Kidney glomerular epithelial cell (primary cell): ENCODE data around the gene BICDL1.

Experiments
- DNase-seq: peaks from one replicate; lab custom pipeline; 2025; lab: John Stamatoyannopoulos, UW

The BICDL1 gene

DNA sequence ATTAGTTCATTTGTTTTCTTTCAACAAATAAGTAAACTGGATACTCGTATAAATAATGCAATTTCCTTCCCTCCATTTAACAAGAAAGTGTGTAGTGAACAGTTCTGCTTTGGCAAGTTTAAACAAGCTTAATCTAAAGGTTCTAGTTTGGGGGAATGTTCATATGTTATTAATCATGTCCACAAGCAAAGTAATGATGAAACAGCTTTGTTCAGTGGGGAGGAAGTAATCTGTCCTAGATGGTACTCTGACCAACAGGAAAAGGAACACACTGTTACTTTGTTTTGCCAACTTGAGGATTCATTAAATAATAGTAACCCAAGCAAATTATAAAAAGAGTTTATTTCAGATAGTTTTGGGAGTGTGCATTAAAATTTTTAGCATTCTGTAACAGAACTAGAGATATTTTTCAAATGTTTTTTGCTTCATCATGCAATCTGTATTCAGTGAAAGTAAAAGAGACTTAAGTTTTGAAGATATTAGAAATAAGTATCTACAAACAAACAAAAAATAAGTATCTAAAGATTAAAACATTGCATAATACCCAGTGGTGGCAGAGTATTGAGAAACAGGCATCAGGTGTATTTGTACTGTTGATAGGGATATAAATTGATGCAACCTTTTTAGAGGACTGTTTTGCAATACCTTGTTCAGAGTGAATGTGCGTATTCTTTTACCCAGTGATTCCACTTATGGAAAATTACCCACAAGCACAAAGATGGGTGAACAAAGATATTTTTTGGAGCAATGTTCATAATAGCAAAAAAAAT is 66.4 kb downstream of the BICDL1 start:
- no peak for DNase-seq

GRCh38 chr12:120056739-120057138 is 67.7 kb downstream of the BICDL1 start:
- DNase-seq: no peak

GRCh38 chr12:120060196-120060595 is 71.2 kb downstream of the BICDL1 start:
- no peak for DNase-seq

DNA sequence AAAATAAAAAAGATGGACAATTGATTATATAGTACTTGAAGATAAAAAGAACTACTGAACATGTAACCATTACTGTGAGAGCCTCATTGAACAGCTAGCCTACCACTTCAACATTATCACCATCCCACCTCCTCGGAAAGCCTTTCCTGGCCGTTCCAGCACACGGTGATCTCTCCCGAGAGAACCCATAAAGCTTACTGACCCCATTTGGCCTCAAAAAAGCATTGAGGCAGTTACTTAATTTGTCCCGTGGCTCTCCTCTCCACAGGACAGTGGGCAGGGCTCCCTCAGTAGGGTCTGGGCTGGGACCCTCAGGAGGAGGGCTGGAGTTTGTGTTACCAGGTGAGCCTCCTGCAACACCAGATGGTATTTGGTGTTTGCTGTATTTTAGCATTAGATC is 71.7 kb downstream of the BICDL1 start:
- DNase-seq: no peak

- no peak for DNase-seq
Observed at GRCh38 chr12:120061575-120062214, 72.7 kb downstream of the BICDL1 start.

- no peak for DNase-seq
Observed at GRCh38 chr12:120062976-120063579, 74.0 kb downstream of the BICDL1 start.

- DNase-seq: peak; percentile 29
Observed at GRCh38 chr12:120064054-120064940, 75.3 kb downstream of the BICDL1 start.

DNA sequence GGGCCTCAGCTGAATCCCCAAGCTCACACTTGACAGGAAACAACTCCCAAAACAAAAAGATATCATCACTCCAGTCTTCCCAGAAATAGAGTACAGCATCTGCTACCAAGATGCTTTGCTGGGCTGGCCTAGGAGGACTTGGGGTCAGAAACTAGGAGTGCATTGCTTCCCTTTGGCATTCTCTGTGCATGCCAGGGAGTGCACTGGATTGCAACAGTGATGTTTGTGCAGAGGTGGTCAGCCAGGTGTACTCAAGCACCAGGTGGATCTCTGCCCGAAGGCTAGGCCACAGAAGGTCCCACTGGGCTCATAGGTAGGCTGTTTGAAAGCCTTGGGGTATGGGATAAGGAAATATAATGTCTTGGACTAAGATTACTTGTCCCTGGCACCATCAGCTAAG is 76.4 kb downstream of the BICDL1 start:
- DNase-seq: no peak

DNA sequence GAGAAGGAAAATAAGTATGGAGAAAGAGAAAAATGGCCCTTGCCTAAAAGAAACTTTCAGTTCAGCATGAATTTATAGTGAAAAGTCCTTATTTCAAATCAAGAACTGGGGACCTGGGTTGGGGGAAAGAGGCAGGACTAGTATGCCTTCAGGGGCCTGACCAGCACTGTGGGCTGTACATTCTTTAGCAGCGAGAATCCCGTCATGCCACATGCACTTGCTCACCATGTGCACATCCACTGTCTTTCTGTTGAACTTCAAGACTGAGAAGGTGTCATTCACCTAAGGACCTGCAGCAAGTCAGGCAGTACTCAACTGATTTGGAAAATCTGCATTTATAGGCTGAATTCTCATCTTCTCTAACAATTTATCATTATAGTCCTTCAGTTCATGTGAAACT is 77.3 kb downstream of the BICDL1 start:
- peak; percentile 33 for DNase-seq

DNA sequence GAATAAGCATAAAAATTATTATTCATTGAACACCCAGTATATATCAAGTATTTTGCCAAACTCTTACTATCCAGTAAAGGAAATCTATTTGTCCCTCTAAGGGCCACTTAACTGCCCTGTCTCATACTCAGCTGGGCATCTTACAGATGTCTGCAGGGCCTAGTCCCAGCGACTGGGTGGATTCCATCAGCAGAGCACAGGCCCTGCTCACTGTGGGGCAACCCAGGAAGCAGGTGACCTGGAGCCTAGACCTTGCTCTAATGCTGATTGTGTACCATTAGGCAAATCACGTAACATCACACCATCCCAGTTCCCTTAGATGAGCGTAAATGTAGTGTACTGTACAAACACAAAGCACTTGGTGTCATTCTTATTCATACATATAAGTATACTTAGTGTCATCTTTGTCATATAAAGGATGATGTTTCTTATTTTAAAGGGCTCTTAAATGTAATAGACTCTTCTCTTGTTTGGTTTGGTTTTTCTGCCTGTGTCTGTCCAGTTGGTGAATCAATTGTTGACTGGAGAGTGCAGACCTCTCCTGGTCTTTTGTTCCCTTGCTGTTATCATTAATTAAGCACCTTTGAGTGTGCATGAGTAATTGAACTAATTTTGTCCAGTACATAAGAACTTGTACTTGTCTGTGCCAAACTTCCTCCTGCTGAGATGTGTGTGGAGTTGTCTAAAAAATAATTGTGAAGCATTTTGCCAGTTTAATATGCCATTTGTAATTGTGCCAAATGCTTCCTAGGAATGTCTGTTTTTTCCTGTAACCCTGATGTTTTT is 78.2 kb downstream of the BICDL1 start:
- no peak for DNase-seq

DNA sequence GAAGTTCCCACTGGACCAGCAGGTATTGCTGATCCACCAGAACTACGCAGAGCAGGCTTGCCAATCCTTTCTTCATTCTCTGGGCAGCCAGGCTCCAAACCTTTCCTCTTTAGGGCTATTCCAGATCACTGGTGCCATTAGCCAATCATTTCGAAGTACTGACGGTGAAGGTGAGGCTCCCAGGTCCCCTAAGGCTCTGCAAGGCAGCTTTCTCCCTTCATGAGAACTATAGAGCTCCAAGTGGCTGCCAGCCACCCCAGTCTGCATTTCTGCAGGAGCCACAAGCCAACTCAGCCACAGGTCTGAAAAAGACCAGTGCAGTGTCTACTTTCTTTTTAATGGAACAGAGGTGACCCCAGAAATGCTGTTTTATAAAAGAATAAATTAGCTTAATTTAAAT is 78.9 kb downstream of the BICDL1 start:
- no peak for DNase-seq

GRCh38 chr12:120069278-120069677 is 80.2 kb downstream of the BICDL1 start:
- DNase-seq: no peak

DNA sequence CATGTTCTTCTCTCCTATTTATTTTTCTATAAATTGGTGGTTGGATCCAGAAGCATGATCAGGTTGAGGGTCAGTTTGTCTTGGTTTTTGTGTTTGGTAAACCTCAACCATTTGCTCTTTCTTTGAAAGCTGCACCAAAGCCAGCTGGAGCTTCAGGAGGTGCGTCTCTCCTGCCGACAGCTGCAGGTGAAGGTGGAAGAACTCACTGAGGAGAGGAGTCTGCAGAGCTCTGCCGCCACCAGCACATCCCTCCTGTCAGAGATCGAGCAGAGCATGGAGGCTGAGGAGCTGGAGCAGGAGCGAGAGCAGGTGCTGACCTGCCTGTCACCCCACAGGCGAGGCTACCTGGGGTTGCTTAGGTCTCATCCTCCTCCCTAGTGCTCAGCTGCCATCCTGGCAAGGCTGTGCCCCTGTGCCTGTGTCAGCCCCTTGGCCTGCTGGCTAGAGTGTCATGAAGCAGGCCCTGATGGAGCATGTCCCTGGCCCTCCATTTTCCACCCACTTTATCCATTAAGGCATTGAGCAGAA is 82.5 kb downstream of the BICDL1 start:
- DNase-seq: no peak

- DNase-seq: no peak
Observed at GRCh38 chr12:120072472-120073249, 83.6 kb downstream of the BICDL1 start.

DNA sequence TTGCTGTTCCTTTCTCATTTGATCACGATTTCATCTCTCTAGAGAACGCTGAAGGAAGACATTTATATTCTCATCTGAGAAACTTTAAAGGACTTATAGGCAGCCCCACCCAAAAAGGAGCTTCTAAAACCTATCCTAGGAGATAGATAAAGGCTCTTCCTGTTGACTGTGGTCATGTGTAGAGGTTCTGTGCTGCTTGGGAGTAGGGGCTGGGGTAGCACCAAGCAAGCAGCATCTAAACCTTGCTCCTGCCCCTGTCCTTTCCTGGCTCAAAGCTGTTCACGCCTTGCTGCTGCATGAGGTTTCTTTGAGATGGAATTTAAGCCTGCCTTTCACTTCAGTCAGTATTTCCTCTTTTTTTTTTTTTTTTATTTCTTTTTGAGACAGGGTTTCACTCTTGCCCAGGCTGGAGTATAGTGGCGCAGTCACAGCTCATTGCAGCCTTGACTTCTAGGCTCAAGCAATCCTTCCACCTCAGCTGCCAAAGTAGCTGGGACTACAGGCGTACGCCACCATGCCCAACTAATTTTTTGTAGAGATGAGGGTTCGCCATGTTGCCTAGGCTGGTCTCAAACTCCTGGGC is 86.1 kb downstream of the BICDL1 start:
- no peak for DNase-seq

GRCh38 chr12:120076651-120077050 is 87.6 kb downstream of the BICDL1 start:
- DNase-seq: no peak

DNA sequence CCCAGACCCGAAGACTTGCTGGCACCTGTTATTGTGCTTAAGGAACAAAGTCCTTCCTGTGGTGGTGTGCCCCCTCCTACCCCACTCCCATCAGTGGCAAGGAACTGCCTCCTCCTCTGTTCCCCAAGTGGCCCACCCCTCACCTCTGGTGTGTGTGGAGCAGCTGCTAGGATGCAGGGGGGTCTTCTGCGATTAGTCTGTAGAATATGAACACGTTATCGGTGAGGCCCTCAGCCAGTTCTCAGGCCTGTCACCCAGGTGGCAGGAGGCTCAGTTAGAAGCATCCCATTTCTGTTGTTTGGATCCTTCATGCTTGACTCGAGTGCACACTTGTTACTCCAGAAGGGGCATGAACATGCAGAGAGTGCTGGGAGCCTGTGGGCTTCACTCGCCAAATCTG is 88.2 kb downstream of the BICDL1 start:
- no peak for DNase-seq

DNA sequence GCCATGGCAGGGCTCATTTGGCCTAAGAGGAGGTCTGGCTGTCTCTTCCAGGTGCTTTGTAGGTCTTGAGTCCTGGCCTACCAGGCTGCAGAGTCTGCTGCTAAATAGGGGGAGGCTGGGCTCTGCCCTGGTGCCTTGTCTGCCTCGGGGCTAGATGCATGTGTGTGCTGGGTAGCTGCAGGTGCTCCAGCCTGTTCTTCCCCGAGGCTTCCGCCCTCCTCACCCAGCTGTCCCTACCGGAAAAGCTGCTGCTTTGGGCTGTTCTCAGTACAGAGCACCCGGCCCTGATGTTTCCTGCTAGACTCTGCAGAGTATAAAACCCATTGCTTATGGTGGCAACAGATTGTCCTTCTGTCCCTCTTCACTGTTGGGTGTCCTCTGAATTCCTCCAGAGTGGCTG is 89.8 kb downstream of the BICDL1 start:
- no peak for DNase-seq

DNA sequence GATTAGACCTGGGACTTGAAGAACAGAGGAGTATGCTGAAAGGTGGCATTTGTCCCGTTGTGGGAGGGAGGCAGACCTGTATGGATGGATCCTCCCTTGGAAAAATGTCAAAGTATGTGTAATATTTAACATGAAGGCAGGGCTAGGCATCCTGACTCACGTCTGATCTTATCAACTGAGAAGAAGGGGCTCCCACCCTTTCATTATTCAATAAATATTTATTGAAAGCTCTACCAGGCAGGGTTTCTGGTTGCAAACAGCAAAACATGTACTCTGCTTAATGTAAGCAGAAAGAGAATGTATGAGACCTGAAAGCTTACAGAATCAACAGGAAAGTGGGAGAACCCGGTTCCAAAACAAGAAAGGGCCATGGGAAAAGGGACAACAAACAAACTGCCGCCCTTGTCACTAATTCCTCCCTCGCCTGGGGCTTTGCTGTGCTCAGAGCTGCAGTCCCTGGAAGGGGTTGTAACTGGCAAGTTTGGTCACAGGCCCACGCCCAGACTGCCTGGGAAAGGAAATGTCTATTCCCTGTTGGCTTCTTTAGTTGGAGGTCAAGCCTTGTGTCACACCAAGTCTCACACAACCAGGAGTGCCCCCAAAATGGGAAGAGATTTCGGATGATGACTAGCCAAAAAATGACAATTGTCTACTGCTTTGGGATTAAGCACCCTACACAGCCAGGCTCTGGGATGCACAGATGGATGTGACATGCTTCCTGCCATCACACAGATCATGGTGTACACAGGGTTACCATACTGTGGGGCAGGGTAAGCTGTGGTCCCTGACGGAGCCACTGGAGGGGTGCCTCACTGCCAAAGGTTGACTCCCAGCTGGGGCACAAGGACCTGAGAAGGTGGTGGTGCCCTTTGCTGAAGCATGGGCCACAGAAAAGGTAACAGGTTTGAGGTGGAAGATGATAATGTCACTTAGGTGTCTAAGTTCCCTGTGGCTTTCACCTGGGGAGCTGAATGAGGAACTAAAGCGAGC is 90.7 kb downstream of the BICDL1 start:
- no peak for DNase-seq
